ENCODE measurements around the gene PIK3R3. TPM values are rescaled to one million over a fixed set of nuclear protein-coding genes. Genes with fewer than 3 reads are reported as not detected.
"Not testable (repeated sequence)": the region's sequence is repeated elsewhere in the genome, so short reads cannot be mapped to it uniquely, and the experiment has no call there.

Gene PIK3R3
- total and polyA plus RNA-seq, 9 donors: 8.1 to 18.3 (median 13.3) TPM

- H3K4me1 ChIP-seq (ENCODE audit: control insufficient read depth, insufficient read depth, low read length): no peaks in the 10 kb centered on the region
- H3K27ac ChIP-seq (ENCODE audit: low read length): no peak overlapping the region
- no peak overlapping the region for H3K4me3 ChIP-seq (ENCODE audit: low read length)
- H3K36me3 ChIP-seq (ENCODE audit: control insufficient read depth, insufficient read depth, low read length): no peaks in the 10 kb centered on the region
- no peak for DNase-seq
- H3K9me3 ChIP-seq (replicated peaks; ENCODE audit: control insufficient read depth, low read depth, low read length): no peaks in the 10 kb centered on the region
- WGBS (ENCODE audit: insufficient coverage): 80% methylated on average over 2 of the region's 5 CpGs
- H3K27me3 ChIP-seq (ENCODE audit: control insufficient read depth, insufficient read depth, low read length): no peaks in the 10 kb centered on the region
Measured at GRCh38 chr1:46113948-46114347, 18.5 kb downstream of the PIK3R3 start.

- WGBS (ENCODE audit: insufficient coverage): no CpG with 5 or more reads among the region's 1 CpG
- Histone ChIP-seq H3K36me3 (ENCODE audit: control insufficient read depth, insufficient read depth, low read length) (no peaks in the 10 kb centered on the region), H3K4me1 (ENCODE audit: control insufficient read depth, insufficient read depth, low read length) (no peaks in the 10 kb centered on the region), H3K27me3 (ENCODE audit: control insufficient read depth, insufficient read depth, low read length) (no peaks in the 10 kb centered on the region), H3K9me3 (replicated peaks; ENCODE audit: control insufficient read depth, low read depth, low read length) (no peaks in the 10 kb centered on the region), H3K27ac (ENCODE audit: low read length) (no peak overlapping the region), H3K4me3 (ENCODE audit: low read length) (no peak overlapping the region)
- DNase-seq: no peak
Measured at GRCh38 chr1:46112108-46112507, 20.3 kb downstream of the PIK3R3 start.

- Histone ChIP-seq H3K9me3 (replicated peaks; ENCODE audit: control insufficient read depth, low read depth, low read length) (no peaks in the 10 kb centered on the region), H3K36me3 (ENCODE audit: control insufficient read depth, insufficient read depth, low read length) (no peaks in the 10 kb centered on the region), H3K27ac (ENCODE audit: low read length) (no peak overlapping the region), H3K4me1 (ENCODE audit: control insufficient read depth, insufficient read depth, low read length) (no peaks in the 10 kb centered on the region), H3K4me3 (ENCODE audit: low read length) (no peak overlapping the region), H3K27me3 (ENCODE audit: control insufficient read depth, insufficient read depth, low read length) (no peaks in the 10 kb centered on the region)
- WGBS (ENCODE audit: insufficient coverage): no CpG with 5 or more reads among the region's 1 CpG
- no peak for DNase-seq
Measured at GRCh38 chr1:46110521-46110920, 21.9 kb downstream of the PIK3R3 start.

GRCh38 chr1:46102769-46103476 lies 29.5 kb downstream of the PIK3R3 start:
- Histone ChIP-seq H3K36me3 (ENCODE audit: control insufficient read depth, insufficient read depth, low read length) (no peaks in the 10 kb centered on the region), H3K27ac (ENCODE audit: low read length) (no peak overlapping the region), H3K9me3 (replicated peaks; ENCODE audit: control insufficient read depth, low read depth, low read length) (peaks cover 2% of the 10 kb centered on the region), H3K4me1 (ENCODE audit: control insufficient read depth, insufficient read depth, low read length) (no peaks in the 10 kb centered on the region), H3K4me3 (ENCODE audit: low read length) (no peak overlapping the region), H3K27me3 (ENCODE audit: control insufficient read depth, insufficient read depth, low read length) (no peaks in the 10 kb centered on the region)
- DNase-seq: no peak
- 73% methylated on average over 2 of the region's 6 CpGs for WGBS (ENCODE audit: insufficient coverage)

GRCh38 chr1:46099215-46099614 lies 33.2 kb downstream of the PIK3R3 start:
- Histone ChIP-seq H3K36me3 (ENCODE audit: control insufficient read depth, insufficient read depth, low read length) (no peaks in the 10 kb centered on the region), H3K4me1 (ENCODE audit: control insufficient read depth, insufficient read depth, low read length) (no peaks in the 10 kb centered on the region), H3K27ac (ENCODE audit: low read length) (no peak overlapping the region), H3K9me3 (replicated peaks; ENCODE audit: control insufficient read depth, low read depth, low read length) (peaks cover 2% of the 10 kb centered on the region), H3K27me3 (ENCODE audit: control insufficient read depth, insufficient read depth, low read length) (no peaks in the 10 kb centered on the region), H3K4me3 (ENCODE audit: low read length) (no peak overlapping the region)
- no peak for DNase-seq
- WGBS (ENCODE audit: insufficient coverage): no CpG with 5 or more reads among the region's 1 CpG

- no peak overlapping the region for H3K27ac ChIP-seq (ENCODE audit: low read length)
- H3K4me3 ChIP-seq (ENCODE audit: low read length): no peak overlapping the region
- H3K36me3 ChIP-seq (ENCODE audit: control insufficient read depth, insufficient read depth, low read length): no peaks in the 10 kb centered on the region
- DNase-seq: no peak
- no CpG with 5 or more reads among the region's 3 CpGs for WGBS (ENCODE audit: insufficient coverage)
- H3K27me3 ChIP-seq (ENCODE audit: control insufficient read depth, insufficient read depth, low read length): no peaks in the 10 kb centered on the region
- no peaks in the 10 kb centered on the region for H3K4me1 ChIP-seq (ENCODE audit: control insufficient read depth, insufficient read depth, low read length)
- H3K9me3 ChIP-seq (replicated peaks; ENCODE audit: control insufficient read depth, low read depth, low read length): peaks cover 2% of the 10 kb centered on the region
Measured at GRCh38 chr1:46098027-46098712, 34.3 kb downstream of the PIK3R3 start.

- Histone ChIP-seq H3K27ac (ENCODE audit: low read length) (no peak overlapping the region), H3K9me3 (replicated peaks; ENCODE audit: control insufficient read depth, low read depth, low read length) (peaks cover 2% of the 10 kb centered on the region), H3K4me3 (ENCODE audit: low read length) (no peak overlapping the region), H3K4me1 (ENCODE audit: control insufficient read depth, insufficient read depth, low read length) (no peaks in the 10 kb centered on the region), H3K36me3 (ENCODE audit: control insufficient read depth, insufficient read depth, low read length) (no peaks in the 10 kb centered on the region), H3K27me3 (ENCODE audit: control insufficient read depth, insufficient read depth, low read length) (no peaks in the 10 kb centered on the region)
- no peak for DNase-seq
- WGBS (ENCODE audit: insufficient coverage): no CpG with 5 or more reads among the region's 1 CpG
Measured at GRCh38 chr1:46097149-46097472, 35.3 kb downstream of the PIK3R3 start.

- 89% methylated on average over 1 of the region's 10 CpGs for WGBS (ENCODE audit: insufficient coverage)
Measured at GRCh38 chr1:46096269-46097148, 35.9 kb downstream of the PIK3R3 start.

GRCh38 chr1:46095110-46095509 lies 37.3 kb downstream of the PIK3R3 start:
- not testable (repeated sequence) for H3K27ac ChIP-seq (ENCODE audit: low read length); H3K4me3 ChIP-seq (ENCODE audit: low read length); H3K9me3 ChIP-seq (replicated peaks; ENCODE audit: control insufficient read depth, low read depth, low read length); H3K27me3 ChIP-seq (ENCODE audit: control insufficient read depth, insufficient read depth, low read length); H3K36me3 ChIP-seq (ENCODE audit: control insufficient read depth, insufficient read depth, low read length); DNase-seq; H3K4me1 ChIP-seq (ENCODE audit: control insufficient read depth, insufficient read depth, low read length)
- WGBS (ENCODE audit: insufficient coverage): no CpG with 5 or more reads among the region's 3 CpGs

More at GRCh38 chr1:46096269-46097148, 35.9 kb downstream of the PIK3R3 start:
- Histone ChIP-seq H3K4me1 (ENCODE audit: control insufficient read depth, insufficient read depth, low read length) (no peaks in the 10 kb centered on the region), H3K4me3 (ENCODE audit: low read length) (no peak overlapping the region), H3K27me3 (ENCODE audit: control insufficient read depth, insufficient read depth, low read length) (no peaks in the 10 kb centered on the region), H3K9me3 (replicated peaks; ENCODE audit: control insufficient read depth, low read depth, low read length) (peaks cover 2% of the 10 kb centered on the region), H3K36me3 (ENCODE audit: control insufficient read depth, insufficient read depth, low read length) (no peaks in the 10 kb centered on the region), H3K27ac (ENCODE audit: low read length) (no peak overlapping the region)
- no peak for DNase-seq

- peak; percentile 11 for DNase-seq
- H3K36me3 ChIP-seq (ENCODE audit: control insufficient read depth, insufficient read depth, low read length): no peaks in the 10 kb centered on the region
- peaks cover 1% of the 10 kb centered on the region for H3K9me3 ChIP-seq (replicated peaks; ENCODE audit: control insufficient read depth, low read depth, low read length)
- H3K27me3 ChIP-seq (ENCODE audit: control insufficient read depth, insufficient read depth, low read length): no peaks in the 10 kb centered on the region
- WGBS (ENCODE audit: insufficient coverage): no CpG with 5 or more reads among the region's 4 CpGs
- H3K4me3 ChIP-seq (ENCODE audit: low read length): no peak overlapping the region
- no peak overlapping the region for H3K27ac ChIP-seq (ENCODE audit: low read length)
- no peaks in the 10 kb centered on the region for H3K4me1 ChIP-seq (ENCODE audit: control insufficient read depth, insufficient read depth, low read length)
Measured at GRCh38 chr1:46094471-46095005, 37.9 kb downstream of the PIK3R3 start.
